Activated CD8-positive, alpha-beta memory T cell treated with anti-CD3 and anti-CD28 coated beads, Interleukin-2, amount 50 U/mL, for 1 hour (primary cell): Measurements from ENCODE around the gene MPLKIP.
A peak's percentile ranks its signal among the peaks of the same experiment; 100 is the strongest.
"Not testable (repeated sequence)": the region's sequence is repeated elsewhere in the genome, so short reads cannot be mapped to it uniquely, and the experiment has no call there.

ENCODE experiments used
- DNase-seq: peaks from one replicate; pipeline ENCODE4 v3.0.0-alpha.2; 2020; ENCODE audit errors: extremely low read depth

The MPLKIP gene

DNA sequence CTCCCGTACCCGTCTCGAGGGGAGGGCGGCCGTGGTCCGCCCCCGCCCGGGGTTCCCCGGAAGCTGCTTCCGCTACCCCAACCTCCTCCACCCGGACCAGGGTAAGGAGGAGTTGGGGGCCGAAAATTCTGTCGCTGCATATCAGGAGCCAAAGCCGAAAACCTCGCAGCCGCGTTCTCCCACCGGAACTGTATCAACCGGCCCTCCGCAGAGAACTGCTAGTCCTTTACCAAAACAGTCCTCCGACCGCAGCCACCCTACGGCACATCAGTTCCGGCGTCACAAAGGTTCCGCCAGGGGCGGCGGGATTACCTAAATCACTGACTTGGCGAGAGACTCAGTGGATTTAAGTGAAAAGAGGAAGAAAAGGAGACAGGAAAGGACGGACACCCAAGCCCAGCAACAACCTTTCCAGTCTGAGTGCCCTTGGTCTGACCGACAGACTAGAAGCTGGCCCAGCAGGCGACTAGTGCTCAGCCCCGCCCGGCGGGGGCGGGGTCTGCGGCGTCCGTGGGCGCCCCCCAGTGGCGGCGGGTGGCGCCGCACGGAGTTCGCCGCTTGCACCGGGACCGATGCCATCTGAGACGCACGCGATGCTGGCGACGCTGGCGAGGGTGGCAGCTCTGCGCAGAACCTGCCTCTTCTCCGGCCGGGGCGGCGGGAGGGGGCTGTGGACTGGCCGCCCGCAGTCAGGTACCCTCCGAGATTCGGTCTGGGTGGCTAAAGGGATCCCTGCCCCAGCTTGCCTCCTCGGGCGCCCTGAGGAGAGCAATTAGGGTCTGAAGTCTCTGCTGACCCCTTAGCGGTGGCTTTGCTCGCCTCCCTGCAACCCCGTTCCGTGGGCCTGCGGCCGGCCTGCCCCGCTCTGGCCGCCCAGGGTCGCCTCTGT lies at the start of gene MPLKIP, which contains the start of gene SUGCT:
Gene MPLKIP (minus strand): TSS at position 195 of the 889 bp plus-strand sequence. CDS start 55 bp downstream, at position 140.
Gene SUGCT (plus strand): TSS at position 578 of the 889 bp plus-strand sequence.
- DNase-seq, result peak; percentile 68

GRCh38 chr7:40182452-40182851 lies 48.0 kb upstream of the MPLKIP start:
- DNase-seq, result no peak

- no peak for DNase-seq
These were observed 42.6 kb upstream of the MPLKIP start for GRCh38 chr7:40177071-40177470.

GRCh38 chr7:40175725-40176510 lies 41.5 kb upstream of the MPLKIP start:
- no peak for DNase-seq

DNA sequence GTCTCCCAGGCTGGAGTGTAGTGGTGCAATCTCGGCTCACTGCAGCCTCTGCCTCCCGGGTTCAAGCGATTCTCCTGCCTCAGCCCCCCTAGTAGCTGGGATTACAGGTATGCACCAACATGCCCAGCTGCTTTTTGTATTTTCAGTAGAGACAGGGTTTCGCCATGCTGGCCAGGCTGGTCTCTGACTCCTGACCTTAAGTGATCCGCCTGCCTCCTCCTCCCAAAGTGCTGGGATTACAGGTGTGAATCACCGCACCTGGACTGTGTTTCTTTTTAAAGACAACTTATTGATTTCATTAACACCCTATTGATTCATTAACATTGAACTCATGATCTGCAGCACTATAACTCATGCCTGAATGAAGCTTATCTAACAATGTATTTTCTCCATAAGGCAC lies 40.8 kb upstream of the MPLKIP start:
- not testable (repeated sequence) for DNase-seq

DNA sequence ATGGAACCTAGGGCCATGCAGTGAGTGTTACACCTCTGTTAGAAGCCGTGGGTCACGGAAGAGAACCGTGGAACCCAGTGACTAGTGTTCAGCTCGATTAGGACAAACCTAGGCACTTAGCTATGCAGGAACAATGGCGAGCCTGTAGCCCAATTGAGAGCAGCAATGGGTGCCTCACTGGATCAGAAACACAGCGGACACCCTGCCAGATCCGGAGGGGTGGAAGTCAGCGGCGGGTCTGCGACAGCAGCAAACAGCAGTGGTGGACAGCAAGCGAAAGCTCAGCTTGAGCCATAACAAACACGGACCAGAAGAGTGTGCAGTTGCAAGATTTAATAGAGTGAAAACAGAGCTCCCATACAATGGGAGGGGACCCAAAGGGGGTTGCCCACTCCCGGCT lies 38.7 kb upstream of the MPLKIP start:
- not testable (repeated sequence) for DNase-seq

DNA sequence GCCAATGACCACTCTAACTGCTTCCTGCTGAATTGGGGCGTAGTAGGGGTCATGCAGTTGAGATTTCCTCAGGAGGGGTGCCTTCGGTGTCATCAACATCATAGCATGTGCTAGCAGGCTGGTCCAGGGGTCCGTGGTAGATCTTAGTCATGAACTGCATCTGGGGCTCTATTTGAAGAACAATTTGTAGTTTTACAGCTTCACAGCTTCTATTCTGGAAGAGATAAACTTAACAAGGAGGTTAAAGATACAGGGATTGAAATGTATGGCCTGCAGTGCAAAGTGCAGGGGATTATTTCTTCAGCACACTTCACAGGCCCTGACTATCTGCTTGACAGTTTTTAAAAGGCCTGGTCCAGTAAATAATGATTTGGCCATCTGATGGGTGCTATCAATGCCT lies 33.8 kb upstream of the MPLKIP start:
- DNase-seq, result not testable (repeated sequence)

DNA sequence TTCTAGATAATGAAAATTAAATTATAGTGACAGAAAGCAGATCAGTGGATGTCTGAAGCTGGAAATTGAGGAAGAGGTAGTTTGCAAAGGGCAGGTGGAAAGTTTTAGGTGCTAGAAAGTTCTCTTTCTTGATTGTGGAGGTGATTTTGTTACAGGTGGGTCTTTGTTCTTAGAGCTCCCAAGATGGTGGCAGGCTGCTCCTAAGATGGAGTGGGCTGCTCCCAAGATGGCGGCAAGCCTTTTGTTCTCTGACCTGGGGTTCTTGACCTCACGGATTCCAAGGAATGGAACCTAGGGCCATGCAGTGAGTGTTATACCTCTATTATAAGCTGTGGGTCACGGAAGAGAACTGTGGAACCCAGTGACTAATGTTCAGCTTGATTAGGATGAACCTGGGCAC lies 32.9 kb upstream of the MPLKIP start:
- no peak for DNase-seq

DNA sequence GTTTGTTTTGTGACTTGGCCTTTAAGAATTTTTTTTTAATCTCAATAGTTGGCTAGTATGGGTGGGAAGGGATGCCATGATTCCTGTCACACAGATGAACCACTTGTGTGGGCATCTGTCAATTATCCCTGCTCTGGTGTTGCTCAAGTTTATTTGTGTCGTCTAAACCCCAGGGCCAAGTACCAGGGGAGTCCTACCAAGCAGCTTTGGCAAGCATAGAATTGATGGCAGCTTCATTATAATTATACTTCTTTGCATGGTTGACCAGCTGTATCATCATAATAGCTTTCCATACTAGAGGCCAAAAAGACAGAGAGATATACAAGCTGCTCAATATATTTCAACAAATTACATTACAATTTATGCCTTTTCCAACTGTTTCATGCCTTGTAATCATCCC lies 30.8 kb upstream of the MPLKIP start:
- DNase-seq, result no peak

DNA sequence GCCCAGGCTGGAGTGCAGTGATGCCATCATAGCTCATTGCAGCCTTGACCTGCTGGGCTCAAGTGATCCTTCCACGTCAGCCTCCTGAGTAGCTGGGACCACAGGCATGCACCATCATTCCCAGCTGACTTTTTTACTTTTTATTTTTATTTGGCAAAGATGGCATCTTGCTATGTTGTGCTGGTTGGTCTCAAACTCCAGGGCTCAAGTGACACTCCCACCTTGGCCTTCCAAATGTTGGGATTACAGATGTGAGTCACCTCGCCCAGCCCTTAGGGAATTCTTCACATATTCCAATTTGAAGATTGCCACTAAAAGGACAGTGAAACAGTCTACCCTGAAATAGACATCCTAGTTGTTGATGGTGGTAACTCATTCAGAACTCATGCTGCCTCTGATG lies 28.1 kb upstream of the MPLKIP start:
- no peak for DNase-seq

DNA sequence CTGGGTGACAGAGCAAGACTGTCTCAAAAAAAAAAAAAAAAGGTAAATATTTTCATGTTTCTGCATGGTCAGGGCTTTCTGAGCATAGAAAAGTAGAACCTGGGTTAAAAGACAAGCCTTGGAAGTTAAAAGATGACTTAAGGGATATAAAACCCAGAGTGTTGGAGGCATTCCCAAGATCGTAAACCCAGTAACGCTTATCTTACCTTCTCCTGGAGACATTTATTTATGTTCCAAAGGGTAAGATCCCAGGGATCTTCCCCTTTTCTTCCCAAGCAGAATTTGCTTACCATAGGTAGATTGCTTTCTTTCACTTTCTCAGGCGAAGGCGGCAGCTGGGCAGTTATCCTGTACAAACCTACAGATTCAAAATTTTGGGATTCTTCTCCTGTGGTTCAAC lies 22.6 kb upstream of the MPLKIP start:
- no peak for DNase-seq

GRCh38 chr7:40151504-40151903 lies 17.1 kb upstream of the MPLKIP start:
- DNase-seq, result no peak

DNA sequence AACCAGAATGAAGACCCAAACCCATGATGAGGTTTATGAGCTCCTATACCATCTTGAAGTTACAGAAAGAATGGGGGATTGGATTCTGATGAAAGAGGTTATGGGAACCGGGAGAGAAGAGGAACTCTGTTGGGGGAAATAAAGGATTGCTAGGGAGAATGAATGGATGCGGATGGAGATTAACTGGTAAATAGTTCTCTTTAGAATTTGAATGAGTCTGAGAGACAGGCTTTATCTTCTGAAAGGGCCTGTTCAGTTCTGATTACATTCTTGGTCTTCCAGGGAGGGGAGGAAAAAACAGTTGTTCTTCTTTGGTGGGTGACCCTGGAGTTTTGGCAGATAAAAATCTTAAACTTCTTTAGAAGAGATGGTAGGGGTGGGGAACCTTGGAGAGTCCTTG lies 14.2 kb upstream of the MPLKIP start:
- DNase-seq, result no peak

DNA sequence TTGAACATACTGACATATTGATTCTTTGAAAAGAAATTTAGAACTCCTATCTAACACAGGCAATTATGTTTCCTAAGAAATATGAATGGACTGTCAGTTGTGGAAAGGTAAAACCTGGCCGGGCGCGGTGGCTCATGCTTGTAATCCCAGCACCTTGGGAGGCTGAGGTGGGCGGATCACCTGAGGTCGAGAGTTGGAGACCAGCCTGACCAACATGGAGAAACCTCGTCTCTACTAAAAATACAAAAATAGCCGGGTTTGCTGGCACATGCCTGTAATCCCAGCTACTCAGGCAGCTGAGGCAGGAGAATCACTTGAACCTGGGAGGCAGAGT lies 13.8 kb upstream of the MPLKIP start:
- DNase-seq, result not testable (repeated sequence)

- DNase-seq, result no peak
These were observed 13.2 kb upstream of the MPLKIP start for GRCh38 chr7:40147371-40148246.

DNA sequence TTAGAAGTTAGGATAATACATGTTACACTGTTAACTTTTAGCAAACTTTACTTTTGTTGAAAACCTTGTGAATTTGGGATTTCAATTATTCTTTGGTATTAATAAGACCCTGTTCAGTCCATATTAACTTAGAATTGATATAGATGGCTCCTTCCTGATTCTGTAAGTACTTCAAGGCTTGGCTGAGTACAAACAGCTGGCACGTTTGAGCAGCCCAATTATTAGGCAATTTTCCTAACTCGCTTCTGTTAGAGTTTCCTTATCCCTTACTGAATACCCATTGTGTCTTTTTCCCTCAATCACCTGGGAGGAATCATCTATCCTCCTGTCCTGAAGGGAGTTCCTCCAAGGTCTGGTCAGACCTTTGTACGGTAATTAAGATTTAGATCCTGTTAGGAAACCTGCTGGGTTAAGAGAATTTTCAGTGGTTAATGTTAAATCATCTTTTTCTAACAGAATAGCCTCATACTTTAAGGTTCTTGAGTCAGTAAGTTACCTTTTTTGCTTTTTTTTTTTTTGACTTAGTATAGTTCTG lies 11.2 kb upstream of the MPLKIP start:
- not testable (repeated sequence) for DNase-seq

- DNase-seq, result not testable (repeated sequence)
These were observed 7.5 kb upstream of the MPLKIP start for GRCh38 chr7:40141916-40142315.

DNA sequence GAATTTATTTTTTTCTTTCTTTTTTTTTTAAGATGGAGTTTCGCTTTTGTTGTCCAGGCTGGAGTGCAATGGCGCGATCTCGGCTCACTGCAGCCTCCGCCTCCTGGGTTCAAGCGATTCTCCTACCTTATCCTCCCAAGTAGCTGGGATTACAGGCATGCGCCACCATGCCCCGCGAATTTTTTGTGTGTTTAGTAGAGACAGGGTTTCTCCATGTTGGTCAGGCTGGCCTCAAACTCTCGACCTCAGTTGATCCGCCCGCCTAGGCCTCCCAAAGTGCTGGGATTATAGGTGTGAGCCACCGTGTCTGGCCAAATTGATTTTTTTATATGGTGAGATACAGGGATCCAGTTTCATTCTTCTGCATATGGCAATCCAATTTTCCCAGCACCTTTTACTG lies 5.5 kb upstream of the MPLKIP start:
- DNase-seq, result not testable (repeated sequence)

GRCh38 chr7:40138973-40139372 lies 4.6 kb upstream of the MPLKIP start:
- no peak for DNase-seq

- DNase-seq, result no peak
These were observed 3.1 kb upstream of the MPLKIP start for GRCh38 chr7:40137563-40137962.

DNA sequence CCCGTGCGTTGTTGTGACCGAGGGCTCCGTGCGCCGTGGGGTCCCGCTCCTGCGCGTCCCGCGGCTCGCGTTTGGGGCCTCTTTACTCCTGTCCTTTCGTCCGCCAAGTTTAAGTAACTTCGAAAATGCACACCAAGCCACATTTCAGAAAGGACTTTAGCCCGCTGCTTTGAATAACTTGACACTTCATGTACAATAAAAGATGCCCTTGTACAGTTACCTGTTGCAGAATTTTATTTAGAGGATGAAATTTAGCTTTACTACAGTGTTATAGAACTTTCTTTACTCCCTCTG lies 842 bp upstream of the MPLKIP start:
- no peak for DNase-seq
